ENCODE results near the gene CFI. TPM values are rescaled to one million over a fixed set of nuclear protein-coding genes. Genes with fewer than 3 reads are reported as not detected.
A peak's percentile ranks its signal among the peaks of the same experiment; 100 is the strongest.

Gene CFI
- total and polyA plus RNA-seq, 9 of the 15 experiments (the other 6 are each of a cell fraction or from before 2014, with no cell fraction given), result 0.30 to 8.4 (median 0.95) TPM

DNA sequence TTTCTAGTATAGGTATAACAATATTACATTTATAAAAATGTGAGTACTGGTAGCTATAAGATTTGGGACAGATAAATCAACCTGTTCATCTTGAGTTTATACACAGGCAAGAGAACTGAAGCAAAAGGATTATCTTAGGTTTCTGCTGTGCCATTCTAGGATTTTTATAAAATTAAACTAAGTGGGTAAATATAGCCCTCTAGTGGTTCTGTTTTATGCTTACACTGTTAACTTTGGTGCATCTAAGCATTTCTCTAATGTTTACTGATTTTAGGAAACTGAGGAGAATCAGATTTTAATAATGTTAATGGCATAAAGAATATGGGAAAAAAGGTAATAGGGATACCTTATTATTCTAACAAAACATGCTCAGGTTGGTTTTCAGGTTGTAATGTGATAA is 24.9 kb upstream of the CFI start:
- Histone ChIP-seq H3K9ac (ENCODE audit: insufficient read depth in 1 of 2, low read depth in 2 of 2, low read length in 2 of 2) (no peak overlapping the region), H3K36me3 (ENCODE audit: control insufficient read depth, insufficient read depth, low read length) (peaks cover 43% of the 10 kb centered on the region), H3K4me1 (replicated peaks in 1 of 2; ENCODE audit: control insufficient read depth in 2 of 2, insufficient read depth in 2 of 2, low read length in 2 of 2) (no peaks in the 10 kb centered on the region), H4K20me1 (replicated peaks; ENCODE audit: control insufficient read depth, insufficient read depth, low read length) (no peaks in the 10 kb centered on the region), H3K27me3 (ENCODE audit: control insufficient read depth in 2 of 2, insufficient read depth in 2 of 2, low read length in 2 of 2) (no peaks in the 10 kb centered on the region), H3K79me2 (ENCODE audit: control insufficient read depth, insufficient read depth, low read length) (no peaks in the 10 kb centered on the region), H3K9me1 (ENCODE audit: control insufficient read depth, insufficient read depth, low read length) (no peaks in the 10 kb centered on the region), H3K27ac (ENCODE audit: extremely low read depth, low read depth, low read length) (no peak overlapping the region), H3K4me3 (no peak overlapping the region), H3K9me3 (replicated peaks; ENCODE audit: control insufficient read depth, insufficient read depth, low read depth, low read length) (no peaks in the 10 kb centered on the region), H2AFZ (ENCODE audit: low read depth, low read length) (no peak overlapping the region), H3K4me2 (ENCODE audit: insufficient read depth, low read length) (no peak overlapping the region)
- intact Hi-C loops (cut with micrococcal nuclease), result loop anchor here (2.0 to 5.0 kb wide), 2 partner anchors 151 to 404 kb away; no protein-coding TSS in a partner anchor
- CTCF ChIA-PET (ENCODE audit: low intra/inter-chr PET ratio), result interaction anchor here (0.6 to 2.4 kb wide), 4 partner anchors 124 to 405 kb away, joined by 3 to 7 read pairs (median 5); partner anchors contain the start of gene CASP6
- peak; percentile 19 to 25 (median 21) for DNase-seq (ENCODE audit: extremely low read depth in 1 of 4, low spot score in 3 of 4)
- FAIRE-seq, result no peak
- in situ Hi-C loops (cut with MboI), result no loop called here
- POLR2A ChIA-PET, result interaction anchor here (2.1 kb wide), 1 partner anchor 394 kb away, joined by 4 read pairs; no protein-coding TSS in a partner anchor
- no TSS peak for BruUV-seq (replicated peaks)
- TF ChIP-seq, protein P1, sequence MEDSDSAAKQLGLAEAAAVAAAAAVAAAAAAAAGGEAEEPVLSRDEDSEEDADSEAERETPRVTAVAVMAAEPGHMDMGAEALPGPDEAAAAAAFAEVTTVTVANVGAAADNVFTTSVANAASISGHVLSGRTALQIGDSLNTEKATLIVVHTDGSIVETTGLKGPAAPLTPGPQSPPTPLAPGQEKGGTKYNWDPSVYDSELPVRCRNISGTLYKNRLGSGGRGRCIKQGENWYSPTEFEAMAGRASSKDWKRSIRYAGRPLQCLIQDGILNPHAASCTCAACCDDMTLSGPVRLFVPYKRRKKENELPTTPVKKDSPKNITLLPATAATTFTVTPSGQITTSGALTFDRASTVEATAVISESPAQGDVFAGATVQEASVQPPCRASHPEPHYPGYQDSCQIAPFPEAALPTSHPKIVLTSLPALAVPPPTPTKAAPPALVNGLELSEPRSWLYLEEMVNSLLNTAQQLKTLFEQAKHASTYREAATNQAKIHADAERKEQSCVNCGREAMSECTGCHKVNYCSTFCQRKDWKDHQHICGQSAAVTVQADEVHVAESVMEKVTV (CRISPR knock-in tag; IDR thresholded peaks at IDR 0.05), result peak; percentile 51
- TF ChIP-seq, protein P2, sequence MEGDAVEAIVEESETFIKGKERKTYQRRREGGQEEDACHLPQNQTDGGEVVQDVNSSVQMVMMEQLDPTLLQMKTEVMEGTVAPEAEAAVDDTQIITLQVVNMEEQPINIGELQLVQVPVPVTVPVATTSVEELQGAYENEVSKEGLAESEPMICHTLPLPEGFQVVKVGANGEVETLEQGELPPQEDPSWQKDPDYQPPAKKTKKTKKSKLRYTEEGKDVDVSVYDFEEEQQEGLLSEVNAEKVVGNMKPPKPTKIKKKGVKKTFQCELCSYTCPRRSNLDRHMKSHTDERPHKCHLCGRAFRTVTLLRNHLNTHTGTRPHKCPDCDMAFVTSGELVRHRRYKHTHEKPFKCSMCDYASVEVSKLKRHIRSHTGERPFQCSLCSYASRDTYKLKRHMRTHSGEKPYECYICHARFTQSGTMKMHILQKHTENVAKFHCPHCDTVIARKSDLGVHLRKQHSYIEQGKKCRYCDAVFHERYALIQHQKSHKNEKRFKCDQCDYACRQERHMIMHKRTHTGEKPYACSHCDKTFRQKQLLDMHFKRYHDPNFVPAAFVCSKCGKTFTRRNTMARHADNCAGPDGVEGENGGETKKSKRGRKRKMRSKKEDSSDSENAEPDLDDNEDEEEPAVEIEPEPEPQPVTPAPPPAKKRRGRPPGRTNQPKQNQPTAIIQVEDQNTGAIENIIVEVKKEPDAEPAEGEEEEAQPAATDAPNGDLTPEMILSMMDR (IDR thresholded peaks at IDR 0.05 in 2 of 3, conservative IDR thresholded peaks at IDR 0.05 in 1 of 3; ENCODE audit: insufficient read depth in 2 of 3, low read depth in 1 of 3, low read length in 3 of 3), result peak; percentile 24 to 72 (median 26); a peak in 3 of 6 replicates
- no peak for TF ChIP-seq NFYB (IDR thresholded peaks at IDR 0.05; ENCODE audit: extremely low read depth, insufficient read length)
- TF ChIP-seq RAD21 (CRISPR knock-in tag; conservative IDR thresholded peaks at IDR 0.05 in 1 of 2, IDR thresholded peaks at IDR 0.05 in 1 of 2), result peak; percentile 75 to 76
- no peak for TF ChIP-seq E2F3 (CRISPR knock-in tag; IDR thresholded peaks at IDR 0.05)
- peak; percentile 29; the same call in 1 of the 2 replicates for TF ChIP-seq SMC3 (conservative IDR thresholded peaks at IDR 0.05; ENCODE audit: insufficient read depth, low read depth, low read length)
- TF ChIP-seq, protein P3, sequence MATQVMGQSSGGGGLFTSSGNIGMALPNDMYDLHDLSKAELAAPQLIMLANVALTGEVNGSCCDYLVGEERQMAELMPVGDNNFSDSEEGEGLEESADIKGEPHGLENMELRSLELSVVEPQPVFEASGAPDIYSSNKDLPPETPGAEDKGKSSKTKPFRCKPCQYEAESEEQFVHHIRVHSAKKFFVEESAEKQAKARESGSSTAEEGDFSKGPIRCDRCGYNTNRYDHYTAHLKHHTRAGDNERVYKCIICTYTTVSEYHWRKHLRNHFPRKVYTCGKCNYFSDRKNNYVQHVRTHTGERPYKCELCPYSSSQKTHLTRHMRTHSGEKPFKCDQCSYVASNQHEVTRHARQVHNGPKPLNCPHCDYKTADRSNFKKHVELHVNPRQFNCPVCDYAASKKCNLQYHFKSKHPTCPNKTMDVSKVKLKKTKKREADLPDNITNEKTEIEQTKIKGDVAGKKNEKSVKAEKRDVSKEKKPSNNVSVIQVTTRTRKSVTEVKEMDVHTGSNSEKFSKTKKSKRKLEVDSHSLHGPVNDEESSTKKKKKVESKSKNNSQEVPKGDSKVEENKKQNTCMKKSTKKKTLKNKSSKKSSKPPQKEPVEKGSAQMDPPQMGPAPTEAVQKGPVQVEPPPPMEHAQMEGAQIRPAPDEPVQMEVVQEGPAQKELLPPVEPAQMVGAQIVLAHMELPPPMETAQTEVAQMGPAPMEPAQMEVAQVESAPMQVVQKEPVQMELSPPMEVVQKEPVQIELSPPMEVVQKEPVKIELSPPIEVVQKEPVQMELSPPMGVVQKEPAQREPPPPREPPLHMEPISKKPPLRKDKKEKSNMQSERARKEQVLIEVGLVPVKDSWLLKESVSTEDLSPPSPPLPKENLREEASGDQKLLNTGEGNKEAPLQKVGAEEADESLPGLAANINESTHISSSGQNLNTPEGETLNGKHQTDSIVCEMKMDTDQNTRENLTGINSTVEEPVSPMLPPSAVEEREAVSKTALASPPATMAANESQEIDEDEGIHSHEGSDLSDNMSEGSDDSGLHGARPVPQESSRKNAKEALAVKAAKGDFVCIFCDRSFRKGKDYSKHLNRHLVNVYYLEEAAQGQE (IDR thresholded peaks at IDR 0.05; ENCODE audit: borderline replicate concordance), result peak; percentile 67; the same call in 1 of the 2 replicates
- TF ChIP-seq, protein P3 (CRISPR knock-in tag; IDR thresholded peaks at IDR 0.05; ENCODE audit: low read depth), result no peak
- TF ChIP-seq POLR2H (tag; IDR thresholded peaks at IDR 0.05; ENCODE audit: low read depth), result peak; percentile 45
- peak; percentile 82 for ATAC-seq

All from K562 (cell line).